Measurements from ENCODE around the gene INPP5E.

Gene INPP5E

DNA sequence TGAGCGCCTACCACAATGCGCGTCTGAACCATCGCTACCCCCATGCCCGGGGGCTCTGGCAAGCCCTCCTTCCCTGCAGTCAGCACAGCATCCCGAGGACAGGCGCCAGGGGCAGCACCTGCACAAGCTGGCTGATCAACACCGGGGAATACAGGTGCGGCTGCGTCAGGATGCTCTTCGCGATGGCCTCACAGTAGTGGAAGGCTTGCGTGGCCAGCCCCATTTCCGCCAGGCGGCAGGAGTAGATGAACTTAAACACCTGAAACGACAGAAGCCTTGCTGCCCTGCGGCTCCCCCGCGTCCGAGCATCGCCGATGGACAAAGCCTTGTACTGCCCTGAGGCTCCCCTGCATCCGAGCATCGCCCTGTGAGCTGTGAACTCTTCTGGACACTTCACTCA is 17.7 kb upstream of the INPP5E start:
- ChIA-PET CTCF (no interaction called here), POLR2A (ENCODE audit: low non-redundant PET) (interaction anchor here (0.7 kb wide), 1 partner anchor 16 kb away, joined by 3 read pairs; no protein-coding TSS in a partner anchor)
- H3K27ac ChIP-seq, result peak overlapping the region; percentile 1; the same call in 1 of the 2 replicates
- TF ChIP-seq CTCF (conservative IDR thresholded peaks at IDR 0.05; ENCODE audit: low read depth), result no peak
- no peak for DNase-seq (ENCODE audit: low spot score)

- POLR2A ChIA-PET (ENCODE audit: low non-redundant PET), result no interaction called here
- CTCF ChIA-PET, result interaction anchor here (0.6 to 0.7 kb wide), 2 partner anchors 216 to 263 kb away, joined by 3 read pairs; no protein-coding TSS in a partner anchor
- TF ChIP-seq CTCF (conservative IDR thresholded peaks at IDR 0.05; ENCODE audit: low read depth), result no peak
- DNase-seq (ENCODE audit: low spot score), result no peak
- H3K27ac ChIP-seq, result peak overlapping the region; percentile 24
Observed at GRCh38 chr9:136456258-136456657, 16.6 kb upstream of the INPP5E start.

GRCh38 chr9:136455043-136456002 is 15.7 kb upstream of the INPP5E start:
- ChIA-PET CTCF (no interaction called here), POLR2A (ENCODE audit: low non-redundant PET) (no interaction called here)
- TF ChIP-seq CTCF (conservative IDR thresholded peaks at IDR 0.05; ENCODE audit: low read depth), result no peak
- peak overlapping the region; percentile 24 for H3K27ac ChIP-seq
- no peak for DNase-seq (ENCODE audit: low spot score)

DNA sequence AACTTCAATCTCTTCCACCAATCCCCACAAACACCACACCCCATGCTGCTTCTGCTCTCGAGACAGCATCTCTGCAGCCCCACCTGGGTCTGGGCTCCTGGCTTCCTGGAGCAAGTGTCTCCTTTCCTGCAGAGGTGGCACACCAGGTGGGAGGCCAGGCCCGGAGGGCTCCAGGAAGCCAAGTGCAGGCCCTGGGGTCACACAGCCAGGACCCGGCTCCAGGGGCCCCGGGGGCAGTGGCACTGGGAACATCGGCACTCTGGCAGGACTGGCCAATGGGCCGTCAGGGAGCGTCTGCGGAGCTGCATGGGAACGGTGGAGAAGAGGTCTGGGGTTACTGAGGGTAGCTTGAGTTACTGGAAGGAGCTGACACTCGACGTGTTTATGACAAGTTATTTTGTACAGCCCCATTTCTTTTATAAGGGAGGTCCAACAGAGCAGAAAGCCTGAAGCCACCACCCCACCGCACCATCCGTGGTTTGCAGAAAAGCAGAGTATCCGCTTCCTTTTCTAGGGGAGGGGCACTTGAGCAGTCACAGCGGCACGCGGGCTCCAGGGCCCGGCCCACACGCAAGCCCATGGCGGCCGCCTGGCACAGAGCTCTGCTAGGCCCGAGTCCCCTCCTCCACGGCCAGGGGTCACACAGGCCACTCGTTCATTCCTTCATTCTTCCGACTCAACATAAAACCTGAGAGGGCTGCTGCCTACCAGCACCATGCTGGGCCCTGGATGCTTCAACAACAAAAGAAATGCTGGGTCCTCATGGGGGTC is 14.6 kb upstream of the INPP5E start:
- peak overlapping the region; percentile 24 for H3K27ac ChIP-seq
- TF ChIP-seq CTCF (conservative IDR thresholded peaks at IDR 0.05; ENCODE audit: low read depth), result no peak
- ChIA-PET POLR2A (ENCODE audit: low non-redundant PET) (no interaction called here), CTCF (interaction anchor here (0.6 kb wide), 1 partner anchor 34 kb away, joined by 3 read pairs; no protein-coding TSS in a partner anchor)
- no peak for DNase-seq (ENCODE audit: low spot score)

- no peak for TF ChIP-seq CTCF (conservative IDR thresholded peaks at IDR 0.05; ENCODE audit: low read depth)
- ChIA-PET CTCF (no interaction called here), POLR2A (ENCODE audit: low non-redundant PET) (no interaction called here)
- no peak for DNase-seq (ENCODE audit: low spot score)
- H3K27ac ChIP-seq, result peak overlapping the region; percentile 24
Observed at GRCh38 chr9:136453326-136453725, 13.7 kb upstream of the INPP5E start.

DNA sequence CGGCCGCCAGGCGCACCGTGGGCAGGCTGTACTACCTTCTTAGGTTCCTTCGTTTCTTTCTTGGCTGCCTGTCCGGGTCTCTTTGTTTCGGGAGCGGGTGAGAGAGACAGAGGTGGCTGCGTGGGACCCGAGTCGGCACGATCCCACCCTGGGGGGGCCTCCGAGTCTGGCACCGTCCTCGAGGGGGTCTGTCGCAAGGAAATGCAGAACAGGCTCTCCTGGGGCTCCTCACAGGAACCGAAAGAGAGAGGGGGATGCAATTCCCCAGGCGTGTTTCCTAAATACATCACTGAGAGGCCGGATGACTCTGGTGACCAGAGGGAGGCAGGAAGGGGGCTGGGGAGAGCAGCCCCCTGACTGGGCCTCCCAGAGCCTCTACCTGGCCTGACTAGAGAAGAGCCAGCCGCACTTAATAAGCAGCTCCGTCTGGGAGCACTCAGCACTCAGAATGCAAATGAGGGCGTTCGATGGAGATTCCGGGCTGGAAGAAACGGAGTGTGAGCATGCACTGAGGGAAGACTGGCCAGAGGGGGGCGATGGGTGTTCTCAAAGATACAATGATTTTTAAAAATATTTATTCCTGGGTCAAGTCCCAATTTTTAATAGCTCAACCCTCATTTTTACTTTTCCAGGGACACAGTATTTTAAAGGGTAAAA is 11.7 kb upstream of the INPP5E start:
- H3K27ac ChIP-seq, result no peak overlapping the region
- POLR2A ChIA-PET (ENCODE audit: low non-redundant PET), result no interaction called here

More for the DNA sequence above, 11.7 kb upstream of the INPP5E start:
- DNase-seq (ENCODE audit: low spot score), result no peak
- CTCF ChIA-PET, result interaction anchor here (1.0 kb wide), 1 partner anchor 220 kb away, joined by 9 read pairs; no protein-coding TSS in a partner anchor
- no peak for TF ChIP-seq CTCF (conservative IDR thresholded peaks at IDR 0.05; ENCODE audit: low read depth)
